GM20431 (cell line): ENCODE results near the gene CCDC185.

Experiments used
- in situ Hi-C: fragments of 300-500 bp; cut with MseI, MboI; formaldehyde crosslinking; loops from one replicate; pipeline ENCODE4 v1.15.0; 2020; ENCODE audit warnings: low sequenced_read_pairs; ENCODE audit not compliant: unreplicated experiment

CCDC185 gene

DNA sequence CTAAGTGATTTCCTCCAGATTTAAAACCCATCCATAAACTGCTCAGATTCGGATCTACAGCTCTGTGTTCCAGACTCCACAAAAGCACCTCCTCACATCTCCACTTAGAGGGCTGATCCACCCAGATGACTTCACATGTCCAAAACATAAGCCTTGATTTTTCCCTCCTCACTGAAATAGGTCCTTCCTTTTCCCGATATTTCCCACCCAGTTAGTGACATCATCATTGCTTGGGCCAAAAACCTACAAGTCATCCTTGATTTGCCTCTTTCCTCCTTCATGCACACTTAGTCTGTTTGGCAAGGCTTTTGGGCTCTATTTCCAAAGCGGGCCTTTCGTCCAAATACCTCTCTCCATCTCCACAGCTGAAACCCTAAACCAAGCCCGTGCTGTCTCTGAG lies 32.3 kb downstream of the CCDC185 start:
- in situ Hi-C loops = no loop called here

DNA sequence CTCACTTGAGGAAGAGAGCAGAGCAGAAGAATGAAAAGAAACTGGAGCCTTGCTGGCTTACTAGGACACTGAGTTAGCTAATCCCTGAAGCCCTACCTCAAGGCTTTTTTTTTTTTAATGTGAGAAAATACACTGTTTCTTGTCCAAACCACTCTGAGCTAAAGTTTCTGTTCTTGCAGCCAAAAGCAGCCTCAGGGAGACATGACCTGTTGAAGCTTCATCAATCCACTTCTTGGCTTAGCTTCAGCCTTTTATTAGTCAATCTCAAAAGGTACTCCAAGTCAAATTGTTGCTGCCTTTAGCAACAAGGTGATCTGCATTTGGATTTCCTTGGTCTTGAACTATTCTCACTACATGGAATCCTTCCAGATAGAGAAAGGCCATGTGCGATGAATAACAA lies 33.7 kb downstream of the CCDC185 start:
- in situ Hi-C loops = no loop called here

DNA sequence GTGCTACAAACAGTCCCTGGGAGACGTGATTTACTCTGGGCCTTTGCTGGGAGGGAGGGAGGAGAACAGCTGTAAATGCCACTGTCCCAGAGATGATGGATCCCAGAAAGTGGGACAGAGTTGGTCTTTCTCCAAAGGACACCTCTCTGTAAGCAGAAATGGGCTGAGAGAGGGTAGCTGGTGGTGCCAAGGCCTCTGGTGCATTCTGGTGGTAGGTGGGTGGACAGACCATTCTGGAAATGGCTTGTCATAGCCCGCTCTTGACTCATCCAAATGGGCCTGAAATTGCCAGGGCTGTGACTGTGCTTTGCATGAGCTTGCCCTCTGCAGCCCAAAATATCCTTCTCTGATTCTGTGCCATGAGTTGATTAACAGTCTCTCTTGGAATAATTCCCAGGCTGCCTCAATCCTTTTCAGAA lies 36.1 kb downstream of the CCDC185 start:
- in situ Hi-C loops = no loop called here

DNA sequence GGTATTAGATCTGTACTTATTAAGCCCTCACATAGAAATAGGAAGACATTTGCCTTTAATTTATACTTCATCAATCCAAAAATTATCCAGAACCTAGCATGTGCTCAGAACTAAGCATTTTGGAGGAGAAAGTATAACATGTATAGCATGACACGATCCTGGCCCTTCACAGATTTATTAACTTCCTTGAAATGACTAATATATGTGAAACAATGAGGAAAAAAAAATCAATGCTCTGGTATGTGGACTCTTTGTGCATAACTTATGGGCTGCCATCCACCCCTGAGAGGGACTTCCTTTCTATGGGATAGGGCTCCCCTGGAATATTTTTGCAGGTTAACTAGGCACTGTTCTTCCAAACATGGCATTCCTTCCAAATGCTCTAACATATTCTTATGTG lies 36.6 kb downstream of the CCDC185 start:
- in situ Hi-C loops = no loop called here

DNA sequence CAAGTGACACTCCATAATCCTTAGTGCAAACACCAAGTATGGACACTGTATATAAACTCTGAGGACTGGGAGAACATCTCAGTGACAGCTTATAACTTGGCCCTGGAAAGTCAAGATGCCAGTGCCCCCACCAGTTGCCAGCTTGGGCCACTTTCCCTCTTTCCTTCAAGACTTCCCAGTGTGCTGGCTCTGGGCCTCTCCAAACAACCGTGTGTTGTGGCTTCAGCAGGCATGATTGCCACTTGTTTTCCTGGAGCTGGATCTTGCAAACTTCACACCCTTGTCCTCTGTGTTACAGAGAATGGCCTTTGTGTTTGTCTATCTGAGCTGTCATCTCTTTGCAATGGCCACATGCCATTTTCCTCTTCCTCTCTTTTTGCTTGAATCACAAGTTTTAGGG lies 37.0 kb downstream of the CCDC185 start:
- in situ Hi-C loops = no loop called here

DNA sequence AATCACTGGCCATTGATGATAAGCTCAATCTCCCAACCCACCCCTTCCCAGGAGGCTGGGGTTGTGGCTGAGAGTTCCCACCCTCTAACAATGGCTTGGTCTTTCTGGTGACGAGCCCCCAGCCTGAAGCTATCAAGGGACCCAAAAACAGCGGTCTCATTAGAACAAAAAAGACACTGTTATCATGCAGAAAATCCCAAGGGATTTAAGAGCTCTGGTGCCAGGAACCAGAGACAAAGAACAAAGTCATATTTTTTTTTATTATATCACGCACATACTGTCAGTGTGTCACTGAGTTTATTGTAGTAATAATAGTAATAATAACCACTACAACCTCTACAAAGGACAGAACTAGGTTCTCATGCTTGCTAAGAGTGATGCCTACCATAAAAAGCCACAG lies 43.9 kb downstream of the CCDC185 start:
- in situ Hi-C loops = no loop called here

DNA sequence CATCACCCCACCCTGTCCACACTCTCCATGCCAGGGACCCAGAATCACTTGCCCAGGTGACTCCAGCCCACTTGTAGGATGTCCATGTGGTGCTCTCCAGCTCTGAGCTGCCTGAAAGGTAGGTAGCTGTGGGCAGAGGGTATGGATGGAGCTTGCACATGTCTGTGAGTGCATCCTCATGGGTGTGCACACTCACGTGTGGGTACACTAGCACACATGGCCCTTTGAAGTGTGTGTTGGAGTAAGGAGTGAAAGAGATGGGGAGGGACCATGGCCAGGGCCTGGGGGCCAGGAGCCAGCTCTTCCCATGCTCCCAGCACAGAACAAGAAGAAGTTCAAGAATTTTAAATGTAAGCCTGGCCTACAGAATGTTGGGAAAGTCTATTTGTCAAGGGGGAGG lies 50.2 kb downstream of the CCDC185 start:
- in situ Hi-C loops = no loop called here

DNA sequence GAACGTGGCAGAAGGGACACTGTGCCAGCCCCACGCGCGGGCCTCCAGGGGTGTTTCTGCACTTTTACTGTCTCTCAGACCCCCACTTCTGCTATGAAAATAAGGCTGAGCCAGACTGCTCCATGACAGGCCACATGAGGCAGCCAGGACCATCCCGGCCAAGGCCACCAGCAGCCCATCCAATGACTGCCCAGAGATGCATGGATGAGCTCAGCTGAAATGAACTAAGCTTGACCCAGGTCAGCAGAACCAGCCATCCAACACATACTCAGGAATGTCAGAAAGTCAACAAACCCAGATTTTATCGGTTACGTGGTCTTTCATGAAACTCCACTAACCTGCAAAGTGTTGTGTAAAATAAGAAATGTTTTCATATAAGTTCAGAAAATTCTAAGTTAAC lies 51.2 kb downstream of the CCDC185 start:
- in situ Hi-C loops = no loop called here
